GM12873 (cell line): ENCODE results near the gene PRPF40B.

Experiments used
- TF ChIP-seq, protein P1 (sequence below): IDR thresholded peaks from 2 replicates; pipeline ENCODE4 v1.5.1; 2012; ENCODE audit warnings: low read depth, mild to moderate bottlenecking, moderate library complexity, low read length, control low read depth; ENCODE audit not compliant: insufficient read depth; ENCODE audit errors: missing control alignments

PRPF40B gene

DNA sequence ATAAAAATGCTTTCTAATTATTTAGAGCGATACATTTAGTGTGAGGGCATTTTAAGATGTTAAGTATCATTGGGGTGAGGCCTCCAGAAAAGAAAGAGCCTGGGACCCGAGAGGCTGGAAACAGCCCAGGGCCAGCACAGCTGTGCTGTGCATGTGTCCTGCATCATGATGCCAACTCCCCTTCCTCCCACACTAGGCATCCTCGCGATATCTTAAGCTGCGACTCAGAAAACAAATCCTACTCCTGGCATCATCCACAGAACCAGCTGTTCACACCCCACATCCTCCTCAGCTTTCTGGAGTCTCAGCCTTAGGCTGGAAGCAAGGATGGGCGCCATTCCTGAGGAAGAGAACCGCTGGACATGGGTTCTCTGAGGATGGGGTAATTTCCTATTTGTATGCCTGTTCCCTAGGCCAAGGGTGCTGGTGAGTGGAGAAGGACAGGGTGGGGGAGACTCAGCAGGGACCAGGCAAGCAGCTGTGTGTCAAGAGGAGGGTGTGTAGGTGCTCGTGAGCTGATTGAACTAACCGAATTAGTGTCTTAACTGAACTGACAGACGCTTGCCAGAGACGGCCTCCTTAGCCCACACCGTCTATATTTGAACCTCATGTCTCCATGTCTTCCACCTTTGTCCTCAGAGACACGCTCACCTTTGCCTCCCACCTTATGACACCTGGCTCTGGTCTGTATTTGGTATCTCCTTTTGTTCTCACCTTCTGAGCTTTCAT is 39.8 kb upstream of the PRPF40B start:
- TF ChIP-seq, protein P1, sequence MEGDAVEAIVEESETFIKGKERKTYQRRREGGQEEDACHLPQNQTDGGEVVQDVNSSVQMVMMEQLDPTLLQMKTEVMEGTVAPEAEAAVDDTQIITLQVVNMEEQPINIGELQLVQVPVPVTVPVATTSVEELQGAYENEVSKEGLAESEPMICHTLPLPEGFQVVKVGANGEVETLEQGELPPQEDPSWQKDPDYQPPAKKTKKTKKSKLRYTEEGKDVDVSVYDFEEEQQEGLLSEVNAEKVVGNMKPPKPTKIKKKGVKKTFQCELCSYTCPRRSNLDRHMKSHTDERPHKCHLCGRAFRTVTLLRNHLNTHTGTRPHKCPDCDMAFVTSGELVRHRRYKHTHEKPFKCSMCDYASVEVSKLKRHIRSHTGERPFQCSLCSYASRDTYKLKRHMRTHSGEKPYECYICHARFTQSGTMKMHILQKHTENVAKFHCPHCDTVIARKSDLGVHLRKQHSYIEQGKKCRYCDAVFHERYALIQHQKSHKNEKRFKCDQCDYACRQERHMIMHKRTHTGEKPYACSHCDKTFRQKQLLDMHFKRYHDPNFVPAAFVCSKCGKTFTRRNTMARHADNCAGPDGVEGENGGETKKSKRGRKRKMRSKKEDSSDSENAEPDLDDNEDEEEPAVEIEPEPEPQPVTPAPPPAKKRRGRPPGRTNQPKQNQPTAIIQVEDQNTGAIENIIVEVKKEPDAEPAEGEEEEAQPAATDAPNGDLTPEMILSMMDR, result no peak

DNA sequence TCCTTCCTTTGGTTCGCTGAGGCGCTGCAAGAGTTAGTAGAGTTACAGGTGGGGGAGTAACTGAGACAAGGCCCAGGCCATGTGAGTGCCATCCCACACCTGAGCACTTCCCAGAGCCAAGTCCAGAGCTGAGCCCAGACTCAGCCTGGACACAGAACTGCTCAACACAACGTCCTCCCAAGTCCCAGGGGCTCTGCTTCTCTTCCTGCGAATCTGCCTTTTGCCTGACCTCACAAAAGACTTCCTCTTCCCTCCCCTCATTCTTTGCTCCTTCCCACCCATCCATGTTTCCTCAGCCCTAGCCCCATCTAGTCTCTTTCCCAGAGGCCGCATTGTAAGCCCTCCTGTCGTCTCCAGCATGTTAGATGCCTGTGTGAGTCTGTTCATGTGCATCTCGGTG is 38.8 kb upstream of the PRPF40B start:
- TF ChIP-seq, protein P1, result no peak

DNA sequence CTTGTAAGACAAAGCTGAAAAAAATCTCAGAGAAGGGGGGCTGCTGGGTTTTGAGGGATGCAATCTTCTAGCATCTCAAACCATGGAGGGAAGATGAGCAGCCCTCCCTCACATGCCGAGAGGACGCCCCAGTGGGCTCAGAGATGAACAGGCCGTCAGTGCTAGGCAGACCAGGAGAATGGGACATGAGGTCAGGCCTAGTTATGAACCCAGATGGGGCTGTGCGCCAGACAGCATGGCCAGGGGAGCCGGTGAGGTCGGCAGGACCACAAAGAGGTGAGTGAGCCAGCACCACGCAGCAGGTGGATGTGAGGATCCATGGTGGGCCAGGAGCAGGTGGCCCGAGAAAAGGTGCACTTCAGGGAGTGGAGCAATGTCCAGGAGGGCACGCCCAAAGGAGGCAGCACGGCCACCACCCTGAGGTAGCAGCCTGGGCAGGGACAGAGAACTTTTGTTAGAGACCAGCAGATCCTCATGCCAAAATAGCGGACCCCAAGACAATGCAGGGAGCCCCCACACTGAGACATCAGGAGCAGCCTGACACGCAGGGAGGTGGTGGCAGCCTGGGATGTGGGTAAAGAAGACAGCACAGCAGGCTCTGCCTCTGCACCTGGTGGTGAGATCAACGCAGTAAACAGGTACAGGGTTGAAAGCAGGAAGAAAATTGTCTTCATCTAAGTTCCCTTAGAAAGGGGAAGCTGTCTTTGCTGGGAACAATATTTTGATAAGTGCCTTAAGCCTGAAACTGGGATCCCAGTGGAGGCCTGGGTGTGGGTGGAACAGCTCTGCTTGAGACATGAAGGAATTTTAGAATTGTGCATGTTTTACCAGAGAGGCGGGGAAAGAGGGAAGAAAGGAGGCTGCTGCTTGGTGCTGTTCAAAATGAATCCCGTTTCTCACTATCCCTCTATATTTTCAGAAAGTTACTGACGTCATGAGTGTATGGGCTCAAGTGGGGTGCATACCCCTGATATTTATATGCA is 37.6 kb upstream of the PRPF40B start:
- TF ChIP-seq, protein P1, result no peak

DNA sequence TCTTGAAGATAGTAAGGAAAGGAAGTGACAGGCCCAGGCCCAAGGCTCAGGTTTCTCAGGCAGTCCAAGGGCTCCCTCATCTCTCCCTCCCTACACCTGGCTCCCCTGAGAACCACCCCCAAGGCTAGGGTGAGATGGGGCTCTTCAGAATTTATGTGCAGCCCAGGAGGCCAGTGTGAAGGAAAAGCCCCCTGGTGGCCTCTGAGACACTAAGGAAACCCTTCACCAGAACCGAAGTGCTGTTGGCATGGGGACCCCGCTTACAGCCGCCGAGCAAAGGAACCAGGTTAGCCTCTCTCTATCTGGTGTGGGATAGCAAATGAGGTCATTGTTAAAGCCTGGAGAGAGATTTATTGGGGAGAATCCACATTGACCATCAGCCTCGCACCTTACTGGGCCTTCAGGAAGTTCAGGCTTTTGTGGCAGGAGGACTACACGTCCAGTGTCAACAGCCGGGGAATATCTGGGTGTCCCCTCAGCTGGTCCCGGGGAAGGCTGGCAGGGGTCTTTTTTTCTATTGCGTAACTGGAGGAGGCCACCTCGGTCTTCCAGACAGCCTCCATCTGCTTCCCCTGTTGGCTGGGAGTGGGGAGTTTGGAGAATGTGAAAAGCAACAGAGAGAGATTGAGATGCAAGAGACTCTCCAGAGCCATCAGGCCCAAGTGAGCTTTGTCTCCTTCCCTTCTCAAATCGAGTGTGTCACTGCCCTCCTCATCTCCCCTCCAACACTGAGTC is 36.0 kb upstream of the PRPF40B start:
- TF ChIP-seq, protein P1, result no peak

DNA sequence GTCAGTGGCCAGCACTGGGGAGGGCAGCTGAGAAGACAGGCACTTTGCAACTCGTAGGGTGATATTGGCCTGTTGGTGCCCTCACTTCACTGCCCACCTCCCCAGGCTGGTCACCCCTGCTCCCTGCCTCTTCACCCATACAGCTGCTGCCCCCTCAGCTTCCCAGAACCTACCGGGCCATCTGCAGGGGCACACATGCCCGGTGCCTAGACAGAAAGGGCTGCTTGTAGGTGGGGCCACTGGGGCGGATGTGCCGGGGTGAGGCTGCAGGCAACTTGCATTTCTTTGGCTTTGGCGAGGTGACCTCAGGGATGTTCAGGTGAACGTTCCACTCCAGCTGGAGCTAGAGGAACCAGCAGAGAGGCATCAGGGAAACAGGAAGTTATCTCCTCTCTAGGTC is 35.1 kb upstream of the PRPF40B start:
- TF ChIP-seq, protein P1, result no peak

DNA sequence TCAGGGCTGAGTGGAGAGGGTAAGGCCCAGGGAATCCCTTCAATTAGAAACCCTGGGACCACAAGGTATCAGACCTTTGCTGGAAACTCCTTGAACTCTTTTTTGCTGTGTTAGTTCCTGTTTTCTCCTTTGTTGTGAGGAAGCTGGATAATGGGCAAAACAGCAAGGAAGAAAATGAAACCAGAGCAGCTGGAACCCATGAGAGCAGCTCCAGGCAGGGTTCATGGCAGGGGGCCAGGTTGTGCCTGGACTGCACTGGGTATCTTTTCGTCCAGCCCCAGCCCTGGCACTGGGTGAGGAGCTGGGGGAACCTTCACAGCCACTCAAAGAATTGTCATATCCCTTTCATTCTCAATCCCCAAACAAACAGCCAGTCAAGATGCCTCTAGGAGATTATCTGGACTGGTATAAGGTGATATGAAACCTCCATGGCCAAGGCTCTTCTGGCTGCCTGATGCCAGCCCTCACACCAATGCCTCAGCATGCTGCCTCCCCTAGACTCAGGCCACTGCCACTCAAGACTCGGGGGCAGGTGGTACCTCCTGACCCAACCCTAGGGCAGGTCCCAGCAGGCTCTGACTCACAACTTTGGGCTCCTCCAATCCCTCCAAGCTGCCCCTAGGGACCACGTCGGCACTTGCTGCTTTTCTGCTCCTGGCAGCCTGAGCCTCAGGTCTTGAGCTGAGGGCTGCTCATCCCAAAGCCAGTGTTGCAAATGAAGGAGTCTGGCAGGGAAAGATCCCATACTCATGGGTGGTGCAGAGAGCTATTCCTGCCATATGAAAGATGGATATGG is 34.4 kb upstream of the PRPF40B start:
- TF ChIP-seq, protein P1, result no peak
